Neuronal stem cell (in vitro differentiated cells): Measurements from ENCODE around the gene TRABD.

Experiments
- DNase-seq: peaks from one replicate; pipeline ENCODE4 v3.0.0-alpha.2; 2013; ENCODE audit warnings: low spot score
- H2AFZ ChIP-seq: one replicate; pipeline ENCODE4 v1.6.1; 2013; ENCODE audit warnings: mild to moderate bottlenecking, low read length, inconsistent platforms
- H2AK5ac ChIP-seq: 2 replicates; pipeline ENCODE4 v1.6.1; 2013; ENCODE audit warnings: low read depth, mild to moderate bottlenecking, inconsistent platforms, low read length, moderate library complexity, mixed read lengths
- H2BK120ac ChIP-seq: 2 replicates; pipeline ENCODE4 v1.6.1; 2013; ENCODE audit warnings: low read depth, mild to moderate bottlenecking, inconsistent platforms, low read length, moderate library complexity, mixed read lengths
- H2BK12ac ChIP-seq: one replicate; pipeline ENCODE4 v1.6.1; 2013; ENCODE audit warnings: low read length, inconsistent platforms
- H2BK15ac ChIP-seq: 2 replicates; pipeline ENCODE4 v1.6.1; 2013; ENCODE audit warnings: mild to moderate bottlenecking, low read length, inconsistent platforms, mixed read lengths
- H2BK5ac ChIP-seq: one replicate; pipeline ENCODE4 v1.6.1; 2013; ENCODE audit warnings: inconsistent platforms, mild to moderate bottlenecking, low read length, moderate library complexity
- H3K14ac ChIP-seq: one replicate; pipeline ENCODE4 v1.6.1; 2013; ENCODE audit warnings: low read length, inconsistent platforms
- H3K18ac ChIP-seq: 2 replicates; pipeline ENCODE4 v1.6.1; 2013; ENCODE audit warnings: low read length, inconsistent platforms
- H3K23ac ChIP-seq: 2 replicates; pipeline ENCODE4 v1.6.1; 2013; ENCODE audit warnings: low read depth, mild to moderate bottlenecking, mixed read lengths, low read length, inconsistent platforms; ENCODE audit not compliant: poor library complexity
- H3K27ac ChIP-seq: replicated peaks from 3 replicates; pipeline ENCODE4 v1.5.1; 2013; ENCODE audit warnings: low read length, inconsistent platforms
- H3K27me3 ChIP-seq, 3 experiments: 2 replicates each; pipeline ENCODE4 v1.6.1; 2013; ENCODE audit warnings: low read length in 3 of 3, mild to moderate bottlenecking in 2 of 3, inconsistent platforms in 1 of 3, low read depth in 1 of 3, mixed read lengths in 1 of 3, moderate library complexity in 1 of 3; ENCODE audit not compliant: control insufficient read depth in 3 of 3, insufficient read depth in 3 of 3
- H3K36me3 ChIP-seq, 2 donors: replicated peaks in 1 of 2; 2 replicates each; pipeline ENCODE4 v1.6.1; 2013; ENCODE audit warnings: low read length in 2 of 2; ENCODE audit not compliant: control insufficient read depth in 2 of 2, insufficient read depth in 2 of 2
- H3K4ac ChIP-seq: 2 replicates; pipeline ENCODE4 v1.6.1; 2013; ENCODE audit warnings: inconsistent platforms, mild to moderate bottlenecking, low read length, moderate library complexity
- H3K4me1 ChIP-seq, 2 donors: 1 replicate in 1 of 2; 2 replicates in 1 of 2; pipeline ENCODE4 v1.6.1; 2013; ENCODE audit warnings: low read length in 2 of 2, low read depth in 1 of 2; ENCODE audit not compliant: control insufficient read depth in 2 of 2, insufficient read depth in 1 of 2
- H3K4me2 ChIP-seq: one replicate; pipeline ENCODE4 v1.6.1; 2013; ENCODE audit warnings: mild to moderate bottlenecking, low read length, inconsistent platforms; ENCODE audit not compliant: insufficient read depth, poor library complexity, severe bottlenecking
- H3K4me3 ChIP-seq, 2 donors: 2 replicates each; pipeline ENCODE4 v1.5.1; 2013; ENCODE audit warnings: low read length in 2 of 2, mild to moderate bottlenecking in 2 of 2, inconsistent platforms in 1 of 2, moderate library complexity in 1 of 2
- H3K79me1 ChIP-seq: one replicate; pipeline ENCODE4 v1.6.1; 2013; ENCODE audit warnings: low read depth, mild to moderate bottlenecking, inconsistent platforms, low read length, moderate library complexity
- H3K9ac ChIP-seq: one replicate; pipeline ENCODE4 v1.6.1; 2013; ENCODE audit warnings: mild to moderate bottlenecking, low read depth, low read length, inconsistent platforms; ENCODE audit not compliant: poor library complexity
- H3K9me3 ChIP-seq, 2 donors: replicated peaks in 1 of 2; 2 replicates each; pipeline versions ENCODE3 to v1.6.1; 2013; ENCODE audit warnings: low read length in 2 of 2, mild to moderate bottlenecking in 2 of 2, inconsistent platforms in 1 of 2, low read depth in 1 of 2, mixed read lengths in 1 of 2, moderate library complexity in 1 of 2; ENCODE audit not compliant: control insufficient read depth in 2 of 2, insufficient read depth in 1 of 2
- H4K8ac ChIP-seq: one replicate; pipeline ENCODE4 v1.6.1; 2013; ENCODE audit warnings: low read depth, mild to moderate bottlenecking, inconsistent platforms, low read length, moderate library complexity
- H4K91ac ChIP-seq: one replicate; pipeline ENCODE4 v1.6.1; 2013; ENCODE audit warnings: low read length, low read depth, mild to moderate bottlenecking, inconsistent platforms; ENCODE audit not compliant: poor library complexity
- WGBS, 2 donors: extraction: QIAGEN DNeasy Blood & Tissue Kit; methylation state at CpG; one replicate each; pipeline ENCODE4 v1.1.7; 2013; ENCODE audit warnings: missing lambda C conversion rate in 2 of 2, mixed read lengths in 1 of 2; ENCODE audit not compliant: insufficient read length in 2 of 2, insufficient replicate concordance in 1 of 2; ENCODE audit errors: extremely low coverage in 2 of 2; 5-methylcytosine and 5-hydroxymethylcytosine counted together

Gene TRABD

GRCh38 chr22:50169774-50170341 lies 15.9 kb upstream of the TRABD start:
- Histone ChIP-seq H3K14ac (no peak overlapping the region), H2BK5ac (no peak overlapping the region), H3K79me1 (no peaks in the 10 kb centered on the region), H2AFZ (peak overlapping the region; percentile 71), H4K8ac (no peak overlapping the region), H3K18ac (peak overlapping the region; percentile 90), H2BK120ac (no peak overlapping the region), H2BK12ac (no peak overlapping the region), H3K23ac (no peak overlapping the region), H3K4ac (no peak overlapping the region), H3K27me3 (peaks cover 0 to 55% (median 28%) of the 10 kb centered on the region in 3 experiments), H3K27ac (no peak overlapping the region), H3K4me3 (peak overlapping the region; percentile 45 to 77), H3K4me1 (peaks cover 0 to 2% of the 10 kb centered on the region in 2 donors), H4K91ac (no peak overlapping the region), H3K9me3 (peaks cover 0 to 1% of the 10 kb centered on the region in 2 donors), H3K9ac (peak overlapping the region; percentile 81), H3K36me3 (no peaks in the 10 kb centered on the region), H2AK5ac (no peak overlapping the region), H3K4me2 (peak overlapping the region; percentile 83), H2BK15ac (peak overlapping the region; percentile 26)
- no peak for DNase-seq
- WGBS, 2 donors: no CpG with 5 or more reads among the region's 70 CpGs

GRCh38 chr22:50170453-50171318 lies 15.0 kb upstream of the TRABD start, which contains the start of gene PANX2:
Gene PANX2 (plus strand): TSS chr22:50170731. CDS start chr22:50170731, 0 bp downstream.
- H3K27me3 ChIP-seq: peaks cover 0 to 62% (median 28%) of the 10 kb centered on the region in 3 experiments

GRCh38 chr22:50171319-50171964 lies 14.3 kb upstream of the TRABD start:
- no peak overlapping the region for H2BK5ac ChIP-seq
- H3K79me1 ChIP-seq: no peaks in the 10 kb centered on the region
- no peak overlapping the region for H2BK120ac ChIP-seq
- H3K27me3 ChIP-seq: peaks cover 0 to 62% (median 28%) of the 10 kb centered on the region in 3 experiments
- no peak overlapping the region for H2BK15ac ChIP-seq
- H3K4me2 ChIP-seq: peak overlapping the region; percentile 97
- peaks cover 0 to 2% of the 10 kb centered on the region in 2 donors for H3K4me1 ChIP-seq
- H2BK12ac ChIP-seq: no peak overlapping the region
- H2AK5ac ChIP-seq: peak overlapping the region; percentile 38
- peak overlapping the region; percentile 18 for H3K18ac ChIP-seq
- DNase-seq: no peak
- no peak overlapping the region for H3K4ac ChIP-seq
- H3K27ac ChIP-seq: no peak overlapping the region
- no peak overlapping the region for H3K9ac ChIP-seq
- H3K9me3 ChIP-seq: no peaks in the 10 kb centered on the region
- H4K91ac ChIP-seq: no peak overlapping the region
- WGBS, 2 donors: no CpG with 5 or more reads among the region's 15 CpGs
- peak overlapping the region in 1 of 2 donors; percentile 45 for H3K4me3 ChIP-seq
- H4K8ac ChIP-seq: no peak overlapping the region
- peak overlapping the region; percentile 16 for H3K23ac ChIP-seq
- H3K36me3 ChIP-seq: no peaks in the 10 kb centered on the region
- peak overlapping the region; percentile 44 for H3K14ac ChIP-seq
- peak overlapping the region; percentile 88 for H2AFZ ChIP-seq

More at GRCh38 chr22:50170453-50171318, 15.0 kb upstream of the TRABD start, which contains the start of gene PANX2:
- H2BK15ac ChIP-seq: peak within 1 kb of the TSS; percentile 89
- no peak within 1 kb of the TSS for H4K91ac ChIP-seq
- peak within 1 kb of the TSS; percentile 89 for H3K14ac ChIP-seq
- peak within 1 kb of the TSS; percentile 86 for H3K9ac ChIP-seq
- H3K18ac ChIP-seq: peak within 1 kb of the TSS; percentile 99
- H3K23ac ChIP-seq: peak within 1 kb of the TSS; percentile 16
- peak within 1 kb of the TSS; percentile 66 for H3K4ac ChIP-seq
- no peaks in the 10 kb centered on the region for H3K79me1 ChIP-seq
- H2AK5ac ChIP-seq: peak within 1 kb of the TSS; percentile 38
- H2AFZ ChIP-seq: peak within 1 kb of the TSS; percentile 88
- H4K8ac ChIP-seq: peak within 1 kb of the TSS; percentile 76
- H3K36me3 ChIP-seq: no peaks in the 10 kb centered on the region
- no peak within 1 kb of the TSS for H2BK12ac ChIP-seq
- H3K4me1 ChIP-seq: peaks cover 0 to 2% of the 10 kb centered on the region in 2 donors
- no peak within 1 kb of the TSS for H3K27ac ChIP-seq
- peak within 1 kb of the TSS; percentile 45 to 92 for H3K4me3 ChIP-seq
- DNase-seq: no peak
- no CpG with 5 or more reads among the region's 105 CpGs for WGBS, 2 donors
- no peaks in the 10 kb centered on the region for H3K9me3 ChIP-seq
- no peak within 1 kb of the TSS for H2BK120ac ChIP-seq
- no peak within 1 kb of the TSS for H2BK5ac ChIP-seq
- H3K4me2 ChIP-seq: peak within 1 kb of the TSS; percentile 97
